ENCODE results near the gene MRC1. TPM values are rescaled to one million over a fixed set of nuclear protein-coding genes. Genes with fewer than 3 reads are reported as not detected.

The MRC1 gene
- total and polyA plus RNA-seq, 2 of the 13 experiments (the other 11 are each of a cell fraction or from before 2014, with no cell fraction given), result not detected

DNA sequence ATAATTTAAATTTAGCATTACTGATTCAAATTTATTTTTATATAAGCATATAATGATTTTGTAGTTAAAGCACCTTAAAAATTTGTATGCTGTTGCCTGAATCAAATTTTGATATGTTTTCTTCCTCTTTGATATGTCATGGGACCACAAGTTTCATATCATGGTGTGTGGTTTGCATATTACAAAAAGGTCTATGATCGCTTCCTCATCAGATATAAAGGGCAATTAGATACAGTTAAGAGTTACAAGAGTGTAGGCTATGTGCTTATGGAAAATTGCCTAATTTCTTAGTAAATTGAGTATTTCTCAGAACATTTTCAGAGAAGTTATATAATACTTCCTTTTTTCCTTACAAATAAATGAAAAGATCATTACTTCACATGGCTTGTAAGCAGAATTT is 22.2 kb downstream of the MRC1 start:
- ATAC-seq (no peak), DNase-seq (ENCODE audit: low spot score) (no peak), FAIRE-seq (no peak)
- Histone ChIP-seq H3K9ac (ENCODE audit: insufficient read depth, low read depth, low read length) (no peak overlapping the region), H3K4me1 (ENCODE audit: insufficient read depth, low read length) (no peaks in the 10 kb centered on the region), H3K27me3 (ENCODE audit: control insufficient read depth in 1 of 2, insufficient read depth in 2 of 2, low read length in 2 of 2) (peaks cover 0 to 6% of the 10 kb centered on the region in 2 experiments; a peak in 3 of 5 replicates), H4K20me1 (ENCODE audit: insufficient read depth, low read length) (no peaks in the 10 kb centered on the region), H2AFZ (ENCODE audit: low read length) (no peak overlapping the region), H3K27ac (ENCODE audit: extremely low read length, insufficient read depth, low read length) (no peak overlapping the region), H3K9me3 (ENCODE audit: low read length) (no peaks in the 10 kb centered on the region), H3K4me2 (ENCODE audit: low read depth, low read length) (no peak overlapping the region), H3K79me2 (ENCODE audit: insufficient read depth, low read length) (no peaks in the 10 kb centered on the region), H3K36me3 (replicated peaks in 1 of 2; ENCODE audit: control insufficient read depth in 1 of 2, insufficient read depth in 2 of 2, low read length in 2 of 2) (no peaks in the 10 kb centered on the region), H3K4me3 (replicated peaks in 1 of 3; ENCODE audit: insufficient read depth in 1 of 3, low read depth in 2 of 3, low read length in 3 of 3) (no peak overlapping the region)
- TF ChIP-seq KLF9 (CRISPR knock-in tag; IDR thresholded peaks at IDR 0.05; ENCODE audit: low read depth) (no peak), GTF3A (CRISPR knock-in tag; conservative IDR thresholded peaks at IDR 0.05) (no peak), ESRRA (CRISPR knock-in tag; IDR thresholded peaks at IDR 0.05; ENCODE audit: low read depth) (no peak), HOXA5 (CRISPR knock-in tag; IDR thresholded peaks at IDR 0.05) (no peak), SMAD1 (CRISPR knock-in tag; IDR thresholded peaks at IDR 0.05; ENCODE audit: borderline replicate concordance, low read depth) (no peak), SYNCRIP (IDR thresholded peaks at IDR 0.05; ENCODE audit: insufficient read depth, low read depth, low read length) (no peak), MED1 (CRISPR knock-in tag; IDR thresholded peaks at IDR 0.05) (no peak), CENPBD1 (CRISPR knock-in tag; IDR thresholded peaks at IDR 0.05; ENCODE audit: borderline replicate concordance, low read depth) (no peak), FOXO1 (CRISPR knock-in tag; IDR thresholded peaks at IDR 0.05) (no peak), CSRNP1 (CRISPR knock-in tag; IDR thresholded peaks at IDR 0.05) (no peak)
- TF ChIP-seq, protein P1, sequence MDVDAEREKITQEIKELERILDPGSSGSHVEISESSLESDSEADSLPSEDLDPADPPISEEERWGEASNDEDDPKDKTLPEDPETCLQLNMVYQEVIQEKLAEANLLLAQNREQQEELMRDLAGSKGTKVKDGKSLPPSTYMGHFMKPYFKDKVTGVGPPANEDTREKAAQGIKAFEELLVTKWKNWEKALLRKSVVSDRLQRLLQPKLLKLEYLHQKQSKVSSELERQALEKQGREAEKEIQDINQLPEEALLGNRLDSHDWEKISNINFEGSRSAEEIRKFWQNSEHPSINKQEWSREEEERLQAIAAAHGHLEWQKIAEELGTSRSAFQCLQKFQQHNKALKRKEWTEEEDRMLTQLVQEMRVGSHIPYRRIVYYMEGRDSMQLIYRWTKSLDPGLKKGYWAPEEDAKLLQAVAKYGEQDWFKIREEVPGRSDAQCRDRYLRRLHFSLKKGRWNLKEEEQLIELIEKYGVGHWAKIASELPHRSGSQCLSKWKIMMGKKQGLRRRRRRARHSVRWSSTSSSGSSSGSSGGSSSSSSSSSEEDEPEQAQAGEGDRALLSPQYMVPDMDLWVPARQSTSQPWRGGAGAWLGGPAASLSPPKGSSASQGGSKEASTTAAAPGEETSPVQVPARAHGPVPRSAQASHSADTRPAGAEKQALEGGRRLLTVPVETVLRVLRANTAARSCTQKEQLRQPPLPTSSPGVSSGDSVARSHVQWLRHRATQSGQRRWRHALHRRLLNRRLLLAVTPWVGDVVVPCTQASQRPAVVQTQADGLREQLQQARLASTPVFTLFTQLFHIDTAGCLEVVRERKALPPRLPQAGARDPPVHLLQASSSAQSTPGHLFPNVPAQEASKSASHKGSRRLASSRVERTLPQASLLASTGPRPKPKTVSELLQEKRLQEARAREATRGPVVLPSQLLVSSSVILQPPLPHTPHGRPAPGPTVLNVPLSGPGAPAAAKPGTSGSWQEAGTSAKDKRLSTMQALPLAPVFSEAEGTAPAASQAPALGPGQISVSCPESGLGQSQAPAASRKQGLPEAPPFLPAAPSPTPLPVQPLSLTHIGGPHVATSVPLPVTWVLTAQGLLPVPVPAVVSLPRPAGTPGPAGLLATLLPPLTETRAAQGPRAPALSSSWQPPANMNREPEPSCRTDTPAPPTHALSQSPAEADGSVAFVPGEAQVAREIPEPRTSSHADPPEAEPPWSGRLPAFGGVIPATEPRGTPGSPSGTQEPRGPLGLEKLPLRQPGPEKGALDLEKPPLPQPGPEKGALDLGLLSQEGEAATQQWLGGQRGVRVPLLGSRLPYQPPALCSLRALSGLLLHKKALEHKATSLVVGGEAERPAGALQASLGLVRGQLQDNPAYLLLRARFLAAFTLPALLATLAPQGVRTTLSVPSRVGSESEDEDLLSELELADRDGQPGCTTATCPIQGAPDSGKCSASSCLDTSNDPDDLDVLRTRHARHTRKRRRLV (CRISPR knock-in tag; IDR thresholded peaks at IDR 0.05), result no peak
- no TSS peak for BruUV-seq (replicated peaks)
- intact Hi-C loops (cut with micrococcal nuclease; ENCODE audit: unreplicated experiment) (no loop called here), in situ Hi-C loops (cut with HindIII; ENCODE audit: extremely low pct_ligation_motif_present, low pct_unique_long_range_greater_than_20kb) (no loop called here)
- ChIA-PET POLR2A (no interaction called here), CTCF (ENCODE audit: low intra/inter-chr PET ratio, low total read pairs) (no interaction called here)
- 74% methylated on average over 1 of the region's 1 CpG for WGBS (ENCODE audit: low lambda C conversion rate)

Data from HepG2 (cell line).